HG02588 (cell line): ENCODE data around the gene UBE2H.
A peak's percentile ranks its signal among the peaks of the same experiment; 100 is the strongest.
"Not testable (repeated sequence)": the region's sequence is repeated elsewhere in the genome, so short reads cannot be mapped to it uniquely, and the experiment has no call there.

ENCODE experiments used
- ATAC-seq: cut with Tn5 transposase; IDR thresholded peaks from one replicate; pipeline ENCODE4 v1.9.1; 2021; ENCODE audit warnings: mild to moderate bottlenecking, moderate library complexity; ENCODE audit not compliant: unreplicated experiment

Gene UBE2H

DNA sequence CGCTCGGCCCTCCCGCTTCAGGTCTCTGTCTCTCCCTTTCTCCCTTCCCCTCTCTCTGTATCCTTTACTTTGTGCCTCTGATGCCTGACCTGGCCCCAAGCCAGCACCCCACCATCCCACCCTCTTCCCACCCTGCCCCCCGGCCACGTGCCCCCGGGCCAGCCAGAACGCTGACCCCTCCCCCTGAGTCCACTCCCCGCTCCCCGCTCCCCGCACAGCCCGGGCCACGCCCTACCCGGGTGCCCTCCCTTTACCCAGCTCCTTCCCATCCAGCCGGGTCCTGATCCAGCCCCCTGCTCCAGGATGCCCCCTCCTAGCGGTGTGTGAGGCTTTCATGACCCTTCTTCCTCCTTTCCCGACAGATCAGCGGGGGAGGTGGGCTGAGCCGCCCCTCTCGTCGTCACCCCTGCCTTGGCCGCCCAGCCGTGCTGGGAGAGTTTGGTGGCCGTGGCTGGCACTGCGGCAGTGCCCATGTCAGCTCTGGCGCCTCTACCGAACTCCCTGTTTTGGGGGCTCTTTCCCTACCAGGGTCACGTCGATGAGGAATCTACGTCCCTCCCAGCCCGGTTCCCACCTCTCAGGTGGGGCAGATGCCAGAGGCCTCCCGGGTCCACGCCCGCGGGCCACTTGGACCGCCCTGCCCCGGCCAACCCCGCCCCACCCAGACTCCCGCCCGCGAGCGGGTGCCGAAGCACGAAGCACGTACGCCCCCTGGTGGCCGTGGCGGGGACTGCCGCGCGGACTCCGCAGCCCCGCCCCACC, 127.4 kb downstream of the UBE2H start:
- ATAC-seq: peak; percentile 65

DNA sequence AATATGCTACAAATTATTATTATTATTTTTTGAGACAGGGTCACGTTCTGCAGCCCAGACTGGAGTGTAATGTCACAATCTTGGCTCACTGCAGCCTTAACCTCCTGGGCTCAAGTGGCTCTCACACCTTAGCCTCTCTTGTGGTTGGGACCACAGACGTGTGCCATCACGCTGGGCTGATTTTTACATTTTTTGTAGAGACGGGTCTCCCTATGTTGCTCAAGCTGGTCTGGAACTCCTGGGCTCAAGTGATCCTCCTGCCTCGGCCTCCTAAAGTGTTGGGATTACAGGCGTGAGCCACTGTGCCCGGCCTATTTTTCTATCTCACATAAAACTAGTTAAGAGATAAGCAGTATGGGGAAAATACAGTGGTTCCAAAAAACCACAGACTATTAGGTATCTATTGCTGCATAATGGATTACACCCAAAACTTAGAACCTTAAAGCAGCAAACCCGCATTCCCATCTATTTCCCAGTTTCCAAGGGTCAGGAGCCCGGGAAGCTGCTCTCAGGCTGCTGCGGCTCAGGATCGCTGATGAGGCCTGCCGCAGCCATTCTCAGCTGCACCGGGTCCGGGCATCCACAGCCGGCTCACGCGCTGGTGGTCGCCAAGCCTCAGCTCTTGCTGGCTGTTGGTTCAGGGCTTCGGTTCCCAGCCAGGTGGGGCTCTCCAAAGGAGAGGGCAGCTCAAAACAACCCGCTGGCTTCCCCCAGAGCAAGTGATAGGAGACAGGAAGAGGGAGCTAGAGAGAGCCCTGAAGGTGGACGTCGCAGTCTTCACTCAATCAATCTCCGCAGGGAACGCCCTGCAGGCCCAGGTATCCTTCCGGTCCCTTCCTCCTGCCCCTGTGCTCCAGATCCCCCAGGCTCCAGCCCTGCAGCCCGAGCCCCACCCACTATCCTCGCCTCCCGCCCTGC, 128.2 kb downstream of the UBE2H start:
- ATAC-seq: peak; percentile 24

DNA sequence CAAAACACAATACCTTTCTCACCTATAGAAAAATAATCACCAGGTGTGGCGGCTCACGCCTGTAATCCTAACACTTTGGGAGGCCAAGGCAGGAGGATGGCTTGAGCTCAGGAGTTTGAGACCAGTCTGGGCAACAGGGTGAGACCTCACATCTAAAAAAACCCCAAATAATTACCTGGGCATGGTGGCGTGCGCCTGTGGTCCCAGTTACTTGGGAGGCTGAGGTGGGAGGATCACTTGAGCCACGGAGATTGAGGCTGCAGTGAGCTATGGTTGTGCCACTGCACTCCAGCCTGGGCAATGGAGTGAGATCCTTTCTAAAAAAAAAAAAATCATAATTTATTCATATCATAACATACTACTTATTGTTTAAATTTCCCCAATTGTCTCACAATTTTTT, 129.6 kb downstream of the UBE2H start:
- not testable (repeated sequence) for ATAC-seq

DNA sequence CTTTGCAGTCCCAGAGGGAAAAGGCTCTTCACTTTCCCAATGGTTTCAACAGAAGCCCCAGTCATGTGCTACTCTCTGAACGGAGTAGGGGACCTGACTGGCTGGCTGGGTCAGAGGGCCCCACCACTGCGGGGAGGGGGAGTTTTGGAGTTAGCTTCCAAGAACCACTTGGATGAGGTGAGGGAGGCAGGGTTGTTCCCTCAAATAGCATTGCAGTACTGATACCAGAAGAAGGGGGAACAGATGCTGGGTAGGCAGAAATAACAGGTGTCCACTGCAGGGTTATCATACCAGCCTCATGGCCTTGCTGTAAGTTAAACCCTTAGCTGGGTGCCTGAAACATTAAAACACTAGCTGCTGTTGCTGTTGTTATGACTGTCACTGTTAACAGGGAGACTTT, 131.3 kb downstream of the UBE2H start:
- no peak for ATAC-seq

DNA sequence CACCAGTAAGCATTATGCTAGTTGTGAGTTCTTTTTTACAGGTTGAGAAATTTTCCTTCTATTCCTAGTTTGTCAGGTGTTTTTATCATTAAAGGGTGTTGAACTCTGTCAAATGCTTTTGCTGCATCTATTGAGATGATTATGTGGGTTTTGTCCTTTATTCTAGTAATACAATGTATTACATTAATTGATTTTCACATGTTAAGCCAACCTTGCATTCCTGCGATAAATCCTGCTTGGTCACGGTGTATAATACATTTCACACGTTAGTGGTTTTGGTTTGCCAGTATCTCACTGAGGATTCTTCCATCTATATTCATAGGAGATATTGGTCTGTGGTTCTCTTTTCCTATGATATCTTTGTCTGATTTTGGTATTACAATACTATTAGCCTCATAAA, 136.0 kb downstream of the UBE2H start:
- no peak for ATAC-seq

DNA sequence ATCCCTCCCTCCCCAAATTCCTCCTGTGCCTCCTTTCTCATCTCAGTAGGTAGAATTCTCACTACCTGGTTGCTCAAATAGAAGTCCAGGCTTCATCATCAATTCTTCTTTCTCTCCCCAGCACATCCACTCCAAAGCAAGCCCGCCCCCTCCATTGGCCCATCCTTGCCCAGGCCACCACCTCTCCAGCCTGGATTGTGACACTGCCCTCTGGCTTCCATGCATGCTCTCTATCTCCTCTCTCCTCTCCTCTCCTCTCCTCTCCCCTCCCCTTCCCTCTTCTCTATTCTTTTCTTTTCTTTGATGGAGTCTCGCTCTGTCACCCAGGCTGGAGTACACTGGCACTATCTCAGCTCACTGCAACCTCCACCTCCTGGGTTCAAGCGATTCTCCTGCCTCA, 144.9 kb downstream of the UBE2H start:
- ATAC-seq: no peak

DNA sequence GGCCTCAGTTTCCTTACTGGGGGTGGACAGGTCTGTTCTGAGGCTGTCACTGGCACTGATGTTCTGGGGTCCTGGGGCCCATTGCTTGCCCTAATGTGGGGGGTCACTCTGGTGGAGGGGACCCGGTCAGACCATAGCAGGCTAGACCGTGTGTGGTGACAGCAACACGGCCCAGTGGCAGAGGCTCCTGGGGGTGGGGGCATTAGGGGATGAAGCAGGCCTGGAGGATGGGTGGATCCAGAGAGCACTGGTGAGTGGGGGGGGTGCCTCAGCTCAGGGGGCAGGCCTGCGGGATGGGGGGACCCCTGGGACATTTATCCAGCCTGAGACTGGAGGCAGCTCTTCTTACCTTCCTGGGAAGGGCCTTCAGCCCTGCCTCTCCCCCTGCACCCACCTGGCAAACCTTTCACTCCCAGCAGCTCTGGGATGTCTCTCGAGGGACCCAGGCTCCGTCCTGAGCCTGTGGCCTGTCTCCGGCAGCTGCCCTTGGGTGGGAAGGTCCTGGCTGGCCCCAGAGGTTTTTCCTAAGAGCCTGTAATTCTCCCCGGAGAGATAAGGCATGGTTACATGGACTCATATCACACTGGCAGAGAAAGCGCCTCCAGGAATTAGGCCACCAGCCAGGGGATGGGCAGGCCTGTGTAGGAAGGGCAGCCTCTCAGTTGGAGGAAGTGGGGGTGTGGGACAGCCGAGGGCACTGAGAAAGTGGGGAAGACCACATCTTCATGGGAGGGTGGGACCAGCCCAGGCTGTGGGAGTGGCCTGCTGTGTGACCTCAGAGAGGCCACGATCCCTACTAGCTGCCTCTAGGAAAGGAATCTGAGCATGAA, 147.7 kb downstream of the UBE2H start:
- no peak for ATAC-seq

DNA sequence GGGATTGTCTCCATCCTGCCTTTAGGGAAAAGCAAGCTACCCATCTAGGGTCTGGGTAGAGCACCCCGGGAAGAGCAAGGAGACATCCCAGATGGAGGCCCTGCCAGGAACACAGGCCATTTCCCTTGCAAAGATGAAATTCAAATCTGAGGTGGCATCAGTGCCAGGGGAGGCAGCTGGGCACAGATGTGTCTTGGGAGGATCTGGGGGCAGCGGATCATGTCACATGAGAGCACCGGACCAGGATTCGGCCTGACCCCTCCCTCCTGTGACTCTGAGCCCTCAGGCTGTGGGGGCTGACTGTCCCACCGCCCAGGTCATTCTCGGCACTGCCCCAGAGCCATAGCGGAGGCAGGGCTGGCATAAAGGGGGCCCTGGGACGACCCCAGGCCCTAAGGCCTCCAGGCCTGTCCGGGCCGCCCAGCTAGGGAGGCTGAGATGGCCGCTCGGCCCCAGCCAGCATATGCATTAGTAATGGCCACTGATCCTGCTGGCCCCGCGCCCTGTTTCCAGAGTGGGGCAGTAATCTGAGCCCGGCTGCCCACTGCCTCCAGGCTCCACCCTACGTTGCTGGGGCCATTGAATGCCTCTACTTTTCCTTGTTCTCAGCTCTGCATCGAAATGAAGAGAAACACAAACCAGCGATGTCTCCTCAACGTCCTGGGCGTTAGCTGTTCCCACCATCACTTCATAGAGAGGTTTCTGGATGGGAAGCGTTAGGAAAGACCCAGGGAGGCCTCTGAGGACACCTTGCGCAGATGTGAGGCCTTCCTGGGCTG, 148.5 kb downstream of the UBE2H start:
- no peak for ATAC-seq

DNA sequence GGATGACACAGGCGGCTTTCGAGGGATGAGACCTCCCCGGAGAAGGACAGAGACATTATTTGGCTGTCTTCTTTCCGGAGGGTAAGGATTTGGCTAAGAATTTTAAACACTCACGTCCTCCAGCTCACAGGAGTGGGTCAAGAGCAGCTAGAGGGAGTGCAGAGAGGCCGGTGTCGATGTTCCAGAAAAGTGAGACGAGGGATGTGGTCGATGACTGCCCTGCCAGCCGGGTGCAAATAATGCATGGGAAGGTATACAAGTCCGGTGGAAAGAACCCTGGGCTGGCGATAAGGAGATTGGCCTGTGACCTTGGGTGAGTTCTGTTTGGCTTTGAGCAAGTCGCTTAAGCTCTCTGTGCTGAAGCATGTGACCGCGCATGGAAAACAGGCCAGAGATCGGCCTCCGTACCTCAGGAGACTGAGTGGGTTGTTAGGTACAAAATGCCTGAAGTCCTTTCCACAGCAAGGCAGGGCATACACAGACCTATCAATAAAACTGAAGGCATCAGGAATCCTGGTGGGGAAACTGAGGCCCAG, 149.1 kb downstream of the UBE2H start:
- no peak for ATAC-seq

DNA sequence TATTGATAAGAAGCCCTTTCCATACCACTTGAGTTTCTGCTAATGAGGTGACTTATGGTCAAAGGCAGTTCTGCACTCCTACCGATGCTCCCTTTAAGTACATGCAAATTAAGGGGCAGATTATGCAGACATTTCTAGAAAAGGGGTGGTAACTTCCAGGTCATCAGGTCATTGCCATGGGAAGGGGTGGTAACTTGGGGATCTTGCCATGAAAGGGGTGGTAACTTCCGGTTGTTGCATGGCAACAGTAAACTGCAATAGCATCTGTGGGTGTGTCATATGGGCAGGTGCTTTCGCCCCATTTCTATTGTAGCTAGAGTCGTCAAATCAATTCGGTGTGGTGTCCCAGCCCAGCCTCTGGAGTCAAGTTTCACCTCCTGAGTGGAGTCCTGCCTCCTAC, 150.9 kb downstream of the UBE2H start:
- ATAC-seq: no peak

DNA sequence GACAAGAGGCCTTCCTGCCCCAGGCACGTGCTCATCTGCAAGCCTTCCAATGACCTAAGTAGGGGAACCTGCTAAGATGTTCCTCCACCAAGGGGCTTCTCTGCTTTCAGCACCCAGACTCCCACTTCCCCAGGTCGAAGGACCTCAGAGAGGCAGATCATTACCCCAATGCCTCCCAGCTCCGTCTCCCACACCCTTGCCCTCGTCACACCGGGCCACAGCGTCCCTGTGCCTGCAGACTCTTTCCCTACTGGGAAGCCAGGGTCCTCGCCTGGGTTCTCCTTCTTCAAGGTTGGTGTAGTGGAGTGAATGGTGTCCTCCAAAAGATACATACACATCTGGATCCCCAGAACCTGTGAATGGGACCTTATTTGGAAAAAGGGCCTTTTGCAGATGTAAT, 151.9 kb downstream of the UBE2H start:
- ATAC-seq: no peak

DNA sequence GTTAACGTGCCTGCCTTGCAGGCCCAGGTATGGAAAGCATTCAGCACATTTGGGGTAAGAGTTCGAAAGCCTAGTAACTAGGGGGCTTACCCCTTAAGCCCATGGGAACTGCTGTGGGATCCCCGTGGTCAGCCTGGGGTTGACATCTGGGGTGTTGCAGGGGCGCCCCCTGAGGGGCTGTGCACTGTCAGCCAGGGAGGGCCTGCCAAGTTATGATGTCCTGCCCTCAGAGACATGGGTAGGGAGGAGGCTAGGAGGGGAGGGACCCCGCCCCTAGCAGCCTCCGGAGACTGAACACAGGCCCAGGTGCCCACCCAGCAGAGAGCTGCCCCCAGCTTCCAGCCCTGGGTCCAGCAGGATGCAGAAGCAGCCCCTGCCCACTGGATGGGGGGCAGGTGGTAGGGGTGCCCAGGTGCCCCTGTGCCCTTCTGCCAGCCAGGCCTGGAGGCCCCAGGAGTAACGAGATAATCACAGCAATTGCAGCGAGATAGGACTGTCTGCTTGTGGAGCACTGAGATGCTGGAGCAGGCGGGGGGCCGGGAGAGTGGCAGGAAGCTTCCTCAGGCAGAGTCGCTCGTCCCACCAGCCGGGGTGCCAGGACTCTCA, 153.3 kb downstream of the UBE2H start:
- no peak for ATAC-seq

DNA sequence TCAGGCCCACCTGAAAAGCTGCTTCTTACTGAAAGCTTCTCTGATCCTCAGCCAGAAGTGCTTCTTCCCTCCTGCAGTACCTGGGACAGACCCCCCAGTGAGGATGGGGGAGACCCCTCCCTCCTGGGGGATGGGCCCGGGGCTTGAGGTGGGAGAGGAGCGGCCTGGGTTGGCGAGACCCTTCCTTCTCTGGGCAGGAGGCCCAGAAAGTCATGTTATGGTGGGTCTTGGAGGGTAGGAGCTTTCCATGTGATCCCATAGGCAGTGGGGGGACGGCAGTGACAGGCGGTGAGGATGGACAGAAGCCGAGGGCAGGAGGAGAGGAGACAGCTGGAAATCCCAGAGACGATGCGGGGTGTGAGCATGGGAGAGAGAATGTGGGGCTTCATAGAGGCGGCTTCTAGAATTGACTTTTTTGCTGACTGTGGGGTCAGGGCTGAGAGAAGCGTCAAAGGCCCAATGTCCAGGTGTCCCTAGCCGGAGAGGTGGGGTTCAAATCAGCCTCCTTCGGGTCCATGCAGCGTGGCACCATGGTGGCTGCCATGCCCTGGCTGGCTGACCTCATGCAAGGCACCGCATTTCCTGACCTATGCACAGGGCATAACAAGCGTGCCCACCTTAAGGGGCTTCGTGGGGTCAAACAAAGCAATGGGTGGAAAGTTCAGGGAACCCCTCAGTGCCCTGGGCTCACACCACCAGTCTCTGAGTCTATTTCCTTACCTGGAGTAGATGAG, 154.0 kb downstream of the UBE2H start:
- no peak for ATAC-seq

DNA sequence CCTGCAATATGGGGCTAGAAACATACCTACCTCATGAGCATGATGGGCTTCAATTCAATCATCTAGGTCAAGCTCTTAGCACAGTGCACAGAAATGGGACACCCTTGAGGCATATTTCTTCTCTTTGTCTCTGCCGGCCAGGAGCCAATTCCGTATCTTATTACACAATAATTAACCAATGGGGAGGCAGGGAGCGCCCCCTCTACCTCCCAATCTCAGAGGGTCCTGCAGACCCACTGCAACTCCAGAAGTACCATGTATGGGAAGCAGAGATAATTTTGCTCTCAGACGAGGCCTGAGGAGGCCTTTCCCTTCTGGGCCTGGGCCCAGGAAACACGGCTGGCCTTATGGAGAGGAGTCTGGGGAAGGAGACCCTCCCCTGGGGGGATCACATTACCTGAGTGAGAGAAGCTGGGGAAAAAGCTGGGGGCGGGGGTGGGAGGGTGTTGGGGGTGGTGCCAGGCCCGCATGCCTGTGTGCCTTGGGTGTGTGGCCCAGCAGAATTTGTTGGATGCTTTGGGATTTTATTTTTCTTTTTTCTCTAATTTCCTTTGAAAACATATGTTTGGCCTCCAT, 155.5 kb downstream of the UBE2H start:
- ATAC-seq: no peak

DNA sequence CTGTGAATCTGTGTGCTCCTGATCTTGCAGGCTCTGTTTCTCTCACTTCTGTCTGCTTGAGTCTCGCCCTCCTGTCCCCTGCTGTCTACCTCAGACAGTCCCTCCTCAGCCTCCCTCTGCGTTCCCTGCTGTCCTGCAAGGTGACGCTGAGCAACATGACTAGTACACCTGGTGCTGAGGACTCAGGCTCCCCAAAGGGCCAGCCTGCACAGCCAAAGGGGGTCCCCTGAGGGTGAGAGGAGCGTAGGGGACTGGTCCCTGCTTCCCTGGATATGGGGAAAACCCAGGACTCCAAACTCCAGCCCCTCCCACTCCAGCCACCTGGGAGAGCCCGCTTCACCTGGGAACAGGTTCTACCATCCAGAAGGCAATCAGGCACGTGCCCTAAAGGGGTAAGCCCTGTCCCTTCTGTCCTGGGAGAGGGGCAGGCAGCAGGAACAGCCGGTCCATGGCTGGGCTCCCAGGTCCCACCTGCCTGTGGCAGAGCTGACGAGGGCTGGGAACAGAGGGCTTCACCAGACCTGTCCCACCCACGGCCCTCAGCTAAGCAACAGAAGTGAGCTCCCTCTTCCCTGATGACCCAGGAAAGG, 156.5 kb downstream of the UBE2H start:
- ATAC-seq: no peak

DNA sequence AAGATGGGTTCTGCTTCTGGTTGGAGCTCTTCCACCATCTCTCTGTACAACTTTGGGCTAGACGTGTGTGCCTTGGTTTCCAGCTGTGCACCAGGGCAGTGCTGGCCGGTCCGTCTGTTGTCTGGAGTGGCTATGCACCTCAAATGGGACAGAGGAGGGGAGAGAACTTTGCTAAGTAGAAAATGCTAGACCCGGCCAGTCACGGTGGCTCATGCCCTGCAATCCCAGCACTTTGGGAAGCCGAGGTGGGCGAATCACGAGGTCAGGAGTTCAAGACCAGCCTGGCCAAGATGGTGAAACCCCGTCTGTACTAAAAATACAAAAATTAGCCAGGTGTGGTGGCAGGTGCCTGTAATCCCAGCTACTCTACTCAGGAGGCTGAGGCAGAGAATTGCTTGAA, 158.3 kb downstream of the UBE2H start:
- not testable (repeated sequence) for ATAC-seq

DNA sequence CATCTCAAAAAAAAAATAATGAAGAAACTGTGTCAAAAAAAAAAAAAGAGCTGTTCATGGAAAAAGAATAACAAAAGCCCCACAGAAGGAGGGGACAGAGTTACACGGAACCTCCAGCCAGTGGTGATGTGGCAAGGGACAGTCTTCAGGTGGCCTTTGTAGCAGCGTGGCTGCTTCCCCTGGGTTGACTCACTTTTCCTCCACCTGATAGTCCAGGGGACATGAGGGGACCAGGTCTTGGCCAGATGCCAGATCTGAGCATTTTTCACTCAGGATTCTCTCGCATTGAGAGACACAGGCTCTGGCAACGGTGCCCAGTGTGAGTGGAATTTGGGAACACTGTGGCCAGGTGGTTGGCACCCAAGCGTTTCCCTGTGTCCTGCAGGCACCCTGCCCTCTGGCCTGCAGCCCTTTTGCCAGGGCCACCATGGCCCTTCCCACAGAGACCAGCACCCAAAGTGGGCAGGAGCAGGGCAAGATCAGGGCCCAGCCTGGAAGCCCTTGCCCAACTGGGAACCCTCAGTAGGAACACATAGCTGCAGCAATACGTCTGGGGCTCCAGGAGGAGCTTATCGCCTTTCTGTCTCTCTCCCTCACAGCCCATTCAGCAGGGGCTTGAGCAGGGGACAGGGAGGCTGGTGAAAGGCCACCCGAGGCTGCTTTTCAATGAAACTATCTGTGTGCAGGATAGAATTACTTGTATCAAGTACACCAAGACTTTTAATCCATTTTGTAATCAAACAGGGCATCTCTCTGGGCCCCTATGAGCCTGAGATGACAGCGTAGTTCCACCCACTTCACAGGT, 159.1 kb downstream of the UBE2H start:
- ATAC-seq: no peak

DNA sequence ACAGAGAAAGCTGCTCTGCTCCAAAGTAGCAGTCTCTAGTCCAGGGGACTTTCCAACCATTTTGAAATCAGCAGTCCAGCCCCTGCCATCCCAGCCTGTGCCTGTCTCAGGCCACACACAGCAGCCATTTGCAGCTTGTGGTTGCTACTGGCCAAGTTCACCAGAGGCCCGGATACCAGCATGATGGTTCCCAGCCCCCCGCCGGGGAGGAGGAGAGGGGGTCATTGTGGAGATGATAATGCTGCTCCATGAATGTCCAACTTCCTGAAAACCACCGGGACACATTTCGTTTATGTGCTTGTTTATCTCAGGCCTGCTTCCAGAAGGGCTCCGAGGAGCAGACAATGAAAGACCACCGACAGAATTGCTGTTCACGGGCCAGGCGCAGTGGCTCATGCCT, 160.0 kb downstream of the UBE2H start:
- ATAC-seq: no peak
